Measurements from ENCODE around the gene IL25.

- TF ChIP-seq CTCF (IDR thresholded peaks at IDR 0.05) (no peak), POLR2AphosphoS5 (IDR thresholded peaks at IDR 0.05) (no peak), EP300 (IDR thresholded peaks at IDR 0.05) (no peak)
Measured at GRCh38 chr14:23404331-23404900, 31.8 kb downstream of the IL25 start.

Measured in upper lobe of left lung (tissue), 4 donors.